Esophagus muscularis mucosa (tissue), 4 donors: ENCODE data around the gene ATG12. TPM values are rescaled to one million over a fixed set of nuclear protein-coding genes. Genes with fewer than 3 reads are reported as not detected.
A peak's percentile ranks its signal among the peaks of the same experiment; 100 is the strongest.
"Not testable (repeated sequence)": the region's sequence is repeated elsewhere in the genome, so short reads cannot be mapped to it uniquely, and the experiment has no call there.

ENCODE experiments used
- DNase-seq: peaks from one replicate; pipeline ENCODE4 v3.0.0-alpha.2; 2017; ENCODE audit errors: extremely low spot score
- H3K27ac ChIP-seq, 4 donors: fragments of 200-600 bp; sonication (generic); replicated peaks in 1 of 4; 1 replicate in 3 of 4; 2 replicates in 1 of 4; pipeline ENCODE4 v1.5.1; 2016 to 2019; ENCODE audit warnings: mild to moderate bottlenecking in 1 of 4
- H3K27me3 ChIP-seq, 4 donors: fragments of 200-600 bp; sonication (generic); one replicate each; pipeline versions ENCODE4 v1.5.1 to v1.6.0; 2016 to 2019
- H3K36me3 ChIP-seq, 4 donors: fragments of 200-600 bp; sonication (generic); one replicate each; pipeline ENCODE4 v1.5.1; 2016 to 2019
- H3K4me1 ChIP-seq, 4 donors: fragments of 200-600 bp; sonication (generic); one replicate each; pipeline ENCODE4 v1.5.1; 2016 to 2019
- H3K4me3 ChIP-seq, 4 donors: fragments of 200-600 bp; sonication (generic); 1 replicate in 2 of 4; 2 replicates in 2 of 4; pipeline ENCODE4 v1.5.1; 2016 to 2019; ENCODE audit warnings: mild to moderate bottlenecking in 4 of 4, moderate library complexity in 1 of 4
- H3K9me3 ChIP-seq, 4 donors: fragments of 200-600 bp; sonication (generic); 1 replicate in 3 of 4; 2 replicates in 1 of 4; pipeline ENCODE4 v1.5.1; 2016 to 2019
- CTCF ChIP-seq, 3 experiments: fragments of 200-600 bp in 2 of 3; fragments of 450-650 bp in 1 of 3; sonication (generic) in 2 of 3; IDR thresholded peaks; one replicate each; pipeline ENCODE4 v1.5.1; 2017 to 2019; ENCODE audit warnings: antibody characterized with exemption in 3 of 3, mild to moderate bottlenecking in 2 of 3, moderate library complexity in 1 of 3
- EP300 ChIP-seq: sonication (generic); formaldehyde crosslinking; IDR thresholded peaks from one replicate; pipeline ENCODE4 v1.6.1; 2017; ENCODE audit warnings: antibody characterized with exemption
- POLR2A ChIP-seq: fragments of 450-650 bp; IDR thresholded peaks from one replicate; pipeline ENCODE4 v1.6.1; 2017; ENCODE audit warnings: antibody characterized with exemption, moderate library complexity, mild to moderate bottlenecking, low read depth
- POLR2AphosphoS5 ChIP-seq, 2 donors: sonication (generic); formaldehyde crosslinking; IDR thresholded peaks; one replicate each; pipeline ENCODE4 v1.6.1; 2017; ENCODE audit warnings: antibody characterized with exemption in 2 of 2
- WGBS: methylation state at CpG from one replicate; pipeline ENCODE4 v1.1.5; 2018; 5-methylcytosine and 5-hydroxymethylcytosine counted together
- intact Hi-C: fragments of 100-400 bp; cut with DNase I; formaldehyde crosslinking; loops from one replicate; pipeline ENCODE4 v1.15.1; 2023
- total RNA-seq, 4 donors: library from RNA; depleted of rRNA; stranded (reverse); fragments of >200 nt; gene quantifications; one replicate each; pipeline versions ENCODE4 v1.1.0 to v1.2.1, GENCODE V29; 2016

Gene ATG12
- total RNA-seq, 4 donors from 2014 or later: 26.7 to 45.1 (median 37.8) TPM

GRCh38 chr5:115825948-115826347 lies 15.4 kb downstream of the ATG12 start:
- no peak for DNase-seq
- H3K4me1 ChIP-seq: peaks cover 0 to 3% (median under 1%) of the 10 kb centered on the region in 4 donors
- no peaks in the 10 kb centered on the region for H3K9me3 ChIP-seq
- H3K4me3 ChIP-seq: no peak overlapping the region
- H3K27ac ChIP-seq: no peak overlapping the region
- no peaks in the 10 kb centered on the region for H3K27me3 ChIP-seq
- intact Hi-C loops: no loop called here
- peaks cover 0 to 36% (median 26%) of the 10 kb centered on the region in 4 donors for H3K36me3 ChIP-seq
- TF ChIP-seq POLR2A (no peak), EP300 (no peak), CTCF (IDR thresholded peaks at IDR 0.05) (no peak), POLR2AphosphoS5 (IDR thresholded peaks at IDR 0.05) (no peak)
- 100% methylated on average over 4 of the region's 4 CpGs for WGBS

GRCh38 chr5:115824983-115825382 lies 16.4 kb downstream of the ATG12 start:
- H3K4me3 ChIP-seq, H3K9me3 ChIP-seq, H3K4me1 ChIP-seq, H3K27ac ChIP-seq, intact Hi-C loops, H3K27me3 ChIP-seq, DNase-seq: not testable (repeated sequence)
- H3K36me3 ChIP-seq: peaks cover 0 to 26% (median 20%) of the 10 kb centered on the region in 4 donors
- 93% methylated on average over 1 of the region's 1 CpG for WGBS

GRCh38 chr5:115820846-115821245 lies 20.5 kb downstream of the ATG12 start:
- TF ChIP-seq CTCF (IDR thresholded peaks at IDR 0.05) (no peak), POLR2AphosphoS5 (IDR thresholded peaks at IDR 0.05) (no peak), POLR2A (no peak), EP300 (no peak)
- DNase-seq: no peak
- WGBS: 94% methylated on average over 1 of the region's 1 CpG
- Histone ChIP-seq H3K9me3 (no peaks in the 10 kb centered on the region), H3K27ac (no peak overlapping the region), H3K4me1 (peaks cover 11 to 17% (median 14%) of the 10 kb centered on the region in 4 donors), H3K36me3 (no peaks in the 10 kb centered on the region), H3K4me3 (no peak overlapping the region), H3K27me3 (peaks cover 0 to 12% (median 0%) of the 10 kb centered on the region in 4 donors)
- intact Hi-C loops: no loop called here

- no peak overlapping the region for H3K4me3 ChIP-seq
- H3K27ac ChIP-seq: no peak overlapping the region
- peaks cover 15 to 28% (median 22%) of the 10 kb centered on the region in 4 donors for H3K4me1 ChIP-seq
- no peak for DNase-seq
- 98% methylated on average over 15 of the region's 18 CpGs for WGBS
- intact Hi-C loops: no loop called here
- no peaks in the 10 kb centered on the region for H3K36me3 ChIP-seq
- peaks cover 0 to 33% (median 2%) of the 10 kb centered on the region in 4 donors for H3K27me3 ChIP-seq
- H3K9me3 ChIP-seq: no peaks in the 10 kb centered on the region
- TF ChIP-seq CTCF (IDR thresholded peaks at IDR 0.05) (no peak), POLR2AphosphoS5 (IDR thresholded peaks at IDR 0.05) (no peak), POLR2A (no peak), EP300 (no peak)
Measured at GRCh38 chr5:115818821-115819220, 22.5 kb downstream of the ATG12 start.

GRCh38 chr5:115817386-115817785 lies 24.0 kb downstream of the ATG12 start:
- no peak for TF ChIP-seq EP300
- no peak for TF ChIP-seq CTCF (IDR thresholded peaks at IDR 0.05)
- no peak for TF ChIP-seq POLR2AphosphoS5 (IDR thresholded peaks at IDR 0.05)
- no peak for TF ChIP-seq POLR2A
- peak overlapping the region in 2 of 4 donors; percentile 81 to 88 for H3K27ac ChIP-seq
- H3K9me3 ChIP-seq: no peaks in the 10 kb centered on the region
- WGBS: 74% methylated on average over 7 of the region's 7 CpGs
- peak overlapping the region in 2 of 4 donors; percentile 68 to 70 for H3K4me3 ChIP-seq
- DNase-seq: no peak
- intact Hi-C loops: no loop called here
- H3K36me3 ChIP-seq: no peaks in the 10 kb centered on the region
- peaks cover 0 to 34% (median 2%) of the 10 kb centered on the region in 4 donors for H3K27me3 ChIP-seq
- peaks cover 15 to 28% (median 22%) of the 10 kb centered on the region in 4 donors for H3K4me1 ChIP-seq
